ENCODE measurements around the gene ARHGAP32.
"Not testable (repeated sequence)": the region's sequence is repeated elsewhere in the genome, so short reads cannot be mapped to it uniquely, and the experiment has no call there.

Gene ARHGAP32

GRCh38 chr11:129018991-129019390 is 173.1 kb downstream of the ARHGAP32 start:
- TF ChIP-seq, protein P1, sequence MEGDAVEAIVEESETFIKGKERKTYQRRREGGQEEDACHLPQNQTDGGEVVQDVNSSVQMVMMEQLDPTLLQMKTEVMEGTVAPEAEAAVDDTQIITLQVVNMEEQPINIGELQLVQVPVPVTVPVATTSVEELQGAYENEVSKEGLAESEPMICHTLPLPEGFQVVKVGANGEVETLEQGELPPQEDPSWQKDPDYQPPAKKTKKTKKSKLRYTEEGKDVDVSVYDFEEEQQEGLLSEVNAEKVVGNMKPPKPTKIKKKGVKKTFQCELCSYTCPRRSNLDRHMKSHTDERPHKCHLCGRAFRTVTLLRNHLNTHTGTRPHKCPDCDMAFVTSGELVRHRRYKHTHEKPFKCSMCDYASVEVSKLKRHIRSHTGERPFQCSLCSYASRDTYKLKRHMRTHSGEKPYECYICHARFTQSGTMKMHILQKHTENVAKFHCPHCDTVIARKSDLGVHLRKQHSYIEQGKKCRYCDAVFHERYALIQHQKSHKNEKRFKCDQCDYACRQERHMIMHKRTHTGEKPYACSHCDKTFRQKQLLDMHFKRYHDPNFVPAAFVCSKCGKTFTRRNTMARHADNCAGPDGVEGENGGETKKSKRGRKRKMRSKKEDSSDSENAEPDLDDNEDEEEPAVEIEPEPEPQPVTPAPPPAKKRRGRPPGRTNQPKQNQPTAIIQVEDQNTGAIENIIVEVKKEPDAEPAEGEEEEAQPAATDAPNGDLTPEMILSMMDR (conservative IDR thresholded peaks at IDR 0.05; ENCODE audit: low read depth) = no peak
- ChIA-PET CTCF (no interaction called here), POLR2A (ENCODE audit: low non-redundant PET) (no interaction called here)
- no peak for DNase-seq (ENCODE audit: low spot score)
- no peak overlapping the region for H3K27ac ChIP-seq

GRCh38 chr11:129018126-129018525 is 174.0 kb downstream of the ARHGAP32 start:
- TF ChIP-seq, protein P1 (conservative IDR thresholded peaks at IDR 0.05; ENCODE audit: low read depth) = no peak
- no peak overlapping the region for H3K27ac ChIP-seq
- no peak for DNase-seq (ENCODE audit: low spot score)
- ChIA-PET CTCF (interaction anchor here (0.7 kb wide), 1 partner anchor 144 kb away, joined by 3 read pairs; no protein-coding TSS in a partner anchor), POLR2A (ENCODE audit: low non-redundant PET) (no interaction called here)

DNA sequence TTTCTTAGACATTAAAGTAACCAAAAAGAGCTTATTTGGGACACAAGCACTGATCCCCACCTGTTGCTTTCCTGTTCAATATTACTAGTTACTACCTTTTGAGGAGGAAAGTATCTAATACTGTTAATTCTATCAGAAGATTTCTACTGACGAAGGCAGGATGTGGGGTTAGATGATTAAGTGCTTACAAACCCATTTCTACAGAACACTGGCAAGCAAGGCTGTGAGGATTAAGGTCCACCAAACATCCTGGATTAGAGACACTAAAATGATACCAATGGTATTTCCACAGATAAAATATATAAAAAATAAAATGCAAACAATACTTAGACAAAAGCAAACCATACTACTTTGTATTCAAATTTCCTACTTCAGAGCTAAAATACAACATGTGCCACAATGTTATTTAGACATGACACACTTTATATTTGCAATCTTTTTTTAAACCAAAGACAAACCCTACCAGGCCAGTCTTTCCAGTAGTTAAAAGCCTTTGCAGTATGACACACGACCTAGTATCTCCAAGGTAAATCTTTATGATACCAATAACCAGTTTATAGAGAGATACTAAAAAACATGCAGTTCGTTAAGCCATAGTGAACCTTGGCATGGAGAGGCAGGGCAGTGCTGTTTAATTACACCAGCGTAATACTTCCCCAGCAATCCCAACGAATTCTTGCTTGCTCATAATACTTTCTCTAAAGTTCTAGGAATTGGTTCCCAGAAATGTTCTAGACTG is 178.2 kb downstream of the ARHGAP32 start:
- TF ChIP-seq, protein P1 (conservative IDR thresholded peaks at IDR 0.05; ENCODE audit: low read depth) = no peak
- ChIA-PET POLR2A (ENCODE audit: low non-redundant PET) (no interaction called here), CTCF (no interaction called here)
- DNase-seq (ENCODE audit: low spot score) = no peak
- no peak overlapping the region for H3K27ac ChIP-seq

- H3K27ac ChIP-seq = no peak overlapping the region
- DNase-seq (ENCODE audit: low spot score) = no peak
- TF ChIP-seq, protein P1 (conservative IDR thresholded peaks at IDR 0.05; ENCODE audit: low read depth) = no peak
- ChIA-PET POLR2A (ENCODE audit: low non-redundant PET) (no interaction called here), CTCF (no interaction called here)
Measured at GRCh38 chr11:129012880-129013279, 179.2 kb downstream of the ARHGAP32 start.

- ChIA-PET CTCF (no interaction called here), POLR2A (ENCODE audit: low non-redundant PET) (no interaction called here)
- TF ChIP-seq, protein P1 (conservative IDR thresholded peaks at IDR 0.05; ENCODE audit: low read depth) = no peak
- no peak for DNase-seq (ENCODE audit: low spot score)
- H3K27ac ChIP-seq = no peak overlapping the region
Measured at GRCh38 chr11:129006161-129006560, 186.0 kb downstream of the ARHGAP32 start.

GRCh38 chr11:128999165-128999564 is 193.0 kb downstream of the ARHGAP32 start:
- H3K27ac ChIP-seq; DNase-seq (ENCODE audit: low spot score); POLR2A ChIA-PET (ENCODE audit: low non-redundant PET); CTCF ChIA-PET: not testable (repeated sequence)

DNA sequence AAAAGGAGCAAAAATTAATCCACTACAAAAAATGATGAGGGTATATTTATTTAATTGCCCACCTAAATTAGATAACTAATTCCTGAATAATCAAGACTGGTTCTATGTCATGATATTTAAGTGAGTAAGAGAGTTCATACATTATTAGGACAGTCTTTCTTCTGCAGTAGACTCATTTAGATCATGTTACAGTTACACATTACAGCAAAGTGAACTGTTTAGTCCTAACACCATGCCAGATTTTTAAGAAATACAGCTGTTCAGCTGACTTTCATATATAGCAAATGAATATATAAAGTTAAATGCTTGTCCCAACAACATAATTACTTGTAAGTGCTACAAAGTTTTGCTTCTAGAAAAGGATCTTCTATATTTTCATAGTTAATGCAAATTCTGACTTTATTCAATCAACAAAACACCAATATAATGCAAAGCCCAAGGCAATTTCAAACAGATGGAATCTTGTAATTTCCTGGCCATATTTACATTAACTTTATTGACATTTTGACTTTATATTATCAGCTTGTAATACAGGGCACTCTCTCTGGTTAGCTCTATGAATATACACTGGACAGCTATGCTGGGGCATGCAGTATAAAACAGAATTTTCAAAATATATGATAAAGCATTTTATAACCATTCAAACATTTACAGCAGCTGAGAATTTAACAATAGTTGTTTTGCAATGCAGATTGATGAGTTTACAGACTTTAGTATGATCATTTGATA is 203.7 kb downstream of the ARHGAP32 start:
- no peak overlapping the region for H3K27ac ChIP-seq
- ChIA-PET POLR2A (ENCODE audit: low non-redundant PET) (no interaction called here), CTCF (interaction anchor here (0.6 kb wide), 1 partner anchor 508 kb away, joined by 3 read pairs; no protein-coding TSS in a partner anchor)
- TF ChIP-seq, protein P1 (conservative IDR thresholded peaks at IDR 0.05; ENCODE audit: low read depth) = no peak
- DNase-seq (ENCODE audit: low spot score) = no peak
